Liver (tissue), 9 donors: ENCODE data around the gene SCD5. TPM values are rescaled to one million over a fixed set of nuclear protein-coding genes. Genes with fewer than 3 reads are reported as not detected.

Experiments
- DNase-seq: peaks from one replicate; pipeline ENCODE4 v3.0.0-alpha.2; 2017; ENCODE audit warnings: low spot score
- H3K27ac ChIP-seq, 2 donors: one replicate each; pipeline ENCODE4 v1.7.0; 2013; ENCODE audit warnings: inconsistent platforms in 2 of 2, low read length in 2 of 2, control low read depth in 1 of 2, low read depth in 1 of 2, mild to moderate bottlenecking in 1 of 2
- H3K27me3 ChIP-seq, 4 donors: one replicate each; pipeline versions ENCODE4 v1.6.1 to v1.7.0; 2013; ENCODE audit warnings: low read length in 3 of 4, inconsistent platforms in 1 of 4, mild to moderate bottlenecking in 1 of 4, moderate library complexity in 1 of 4; ENCODE audit not compliant: control insufficient read depth in 4 of 4, insufficient read depth in 4 of 4
- H3K36me3 ChIP-seq, 4 donors: one replicate each; pipeline versions ENCODE4 v1.6.1 to v1.7.0; 2013; ENCODE audit warnings: low read length in 3 of 4, mild to moderate bottlenecking in 3 of 4, low read depth in 1 of 4, moderate library complexity in 1 of 4; ENCODE audit not compliant: control insufficient read depth in 4 of 4, insufficient read depth in 3 of 4
- H3K4me1 ChIP-seq, 4 donors: one replicate each; pipeline versions ENCODE4 v1.6.1 to v1.7.0; 2013; ENCODE audit warnings: low read length in 3 of 4, mild to moderate bottlenecking in 3 of 4, moderate library complexity in 1 of 4; ENCODE audit not compliant: control insufficient read depth in 4 of 4, insufficient read depth in 4 of 4
- H3K4me3 ChIP-seq, 3 donors: one replicate each; pipeline versions ENCODE4 v1.6.1 to v1.7.0; 2013; ENCODE audit warnings: low read length in 3 of 3, control low read depth in 1 of 3, low read depth in 1 of 3, mild to moderate bottlenecking in 1 of 3
- H3K9ac ChIP-seq, 2 donors: one replicate each; pipeline ENCODE4 v1.7.0; 2013; ENCODE audit warnings: low read length in 2 of 2, mild to moderate bottlenecking in 2 of 2, moderate library complexity in 2 of 2, control low read depth in 1 of 2, low read depth in 1 of 2
- H3K9me3 ChIP-seq, 4 donors: one replicate each; pipeline versions ENCODE4 v1.6.1 to v1.7.0; 2013; ENCODE audit warnings: low read length in 3 of 4; ENCODE audit not compliant: control insufficient read depth in 4 of 4
- ATF3 ChIP-seq: IDR thresholded peaks from 2 replicates; pipeline ENCODE4 v1.6.1; 2016; ENCODE audit warnings: antibody characterized with exemption
- CTCF ChIP-seq: fragments of 150-350 bp; IDR thresholded peaks from 2 replicates; pipeline ENCODE4 v1.5.1; 2017; ENCODE audit warnings: improper control_type of control experiment, low read depth, low read length; ENCODE audit not compliant: missing input control
- EGR1 ChIP-seq, 2 donors: IDR thresholded peaks; 2 replicates each; pipeline ENCODE4 v1.6.1; 2016 to 2018; ENCODE audit warnings: antibody characterized with exemption in 2 of 2, low read depth in 2 of 2
- FOXA1 ChIP-seq: IDR thresholded peaks from 2 replicates; pipeline ENCODE4 v1.6.1; 2016; ENCODE audit warnings: antibody characterized with exemption
- FOXA2 ChIP-seq: IDR thresholded peaks from 2 replicates; pipeline ENCODE4 v1.6.1; 2016; ENCODE audit warnings: antibody characterized with exemption
- GABPA ChIP-seq, 2 donors: IDR thresholded peaks in 1 of 2; conservative IDR thresholded peaks in 1 of 2; 2 replicates each; pipeline ENCODE4 v1.6.1; 2016; ENCODE audit warnings: antibody characterized with exemption in 2 of 2, mild to moderate bottlenecking in 1 of 2, moderate library complexity in 1 of 2
- HNF4A ChIP-seq, 2 donors: conservative IDR thresholded peaks; 2 replicates each; pipeline ENCODE4 v1.6.1; 2016; ENCODE audit warnings: antibody characterized with exemption in 2 of 2, mild to moderate bottlenecking in 2 of 2
- HNF4G ChIP-seq: IDR thresholded peaks from 2 replicates; pipeline ENCODE4 v1.6.1; 2016; ENCODE audit warnings: antibody characterized with exemption
- JUND ChIP-seq, 2 donors: IDR thresholded peaks; 2 replicates each; pipeline ENCODE4 v1.6.1; 2016; ENCODE audit warnings: antibody characterized with exemption in 2 of 2
- MAX ChIP-seq: IDR thresholded peaks from 2 replicates; pipeline ENCODE4 v1.6.1; 2016; ENCODE audit warnings: antibody characterized with exemption
- NR2F2 ChIP-seq: IDR thresholded peaks from 2 replicates; pipeline ENCODE4 v1.6.1; 2016; ENCODE audit warnings: antibody characterized with exemption
- RAD21 ChIP-seq, 2 donors: IDR thresholded peaks; 2 replicates each; pipeline ENCODE4 v1.6.1; 2016; ENCODE audit warnings: antibody characterized with exemption in 2 of 2, mild to moderate bottlenecking in 2 of 2
- REST ChIP-seq: IDR thresholded peaks from 2 replicates; pipeline ENCODE4 v1.6.1; 2016; ENCODE audit warnings: antibody characterized with exemption, mild to moderate bottlenecking
- RXRA ChIP-seq, 2 donors: IDR thresholded peaks; 2 replicates each; pipeline ENCODE4 v1.6.1; 2017 to 2018; ENCODE audit warnings: antibody characterized with exemption in 2 of 2, mild to moderate bottlenecking in 1 of 2
- SP1 ChIP-seq: IDR thresholded peaks from 2 replicates; pipeline ENCODE4 v1.6.1; 2018; ENCODE audit warnings: antibody characterized with exemption, mild to moderate bottlenecking
- TAF1 ChIP-seq: conservative IDR thresholded peaks from 2 replicates; pipeline ENCODE4 v1.6.1; 2016; ENCODE audit warnings: antibody characterized with exemption, mild to moderate bottlenecking
- YY1 ChIP-seq: IDR thresholded peaks from 2 replicates; pipeline ENCODE4 v1.6.1; 2016; ENCODE audit warnings: antibody characterized with exemption, mild to moderate bottlenecking
- ZBTB33 ChIP-seq: IDR thresholded peaks from 2 replicates; pipeline ENCODE4 v1.6.1; 2016; ENCODE audit warnings: antibody characterized with exemption
- WGBS: extraction: QIAGEN DNeasy Blood & Tissue Kit; methylation state at CpG from one replicate; pipeline ENCODE4 v1.1.7; 2013; 5-methylcytosine and 5-hydroxymethylcytosine counted together
- polyA plus RNA-seq, 2 donors: library from polyadenylated mRNA; stranded (reverse) in 1 of 2; unstranded in 1 of 2; fragments of 200-250 nt in 1 of 2; fragments of >200 nt in 1 of 2; fragmentation: Nextera tagmentation in 1 of 2; extraction: Ambion mirVana in 1 of 2; gene quantifications; one replicate each; pipeline versions ENCODE4 v1.2.1 to v1.2.3, GENCODE V29; 2013 to 2015
- total RNA-seq, 2 donors: library from RNA; depleted of rRNA; stranded (reverse); fragments of >200 nt; gene quantifications; one replicate each; pipeline ENCODE4 v1.2.3, GENCODE V29; 2014
- donor health status: healthy.
- donor health status: healthy.
- donor health status: healthy.
- donor health status: healthy.
- donor health status: healthy.

Gene SCD5
- total and polyA plus RNA-seq, 4 donors: 0.14 to 1.9 (median 0.57) TPM

- no peak for TF ChIP-seq HNF4G
- no peak for TF ChIP-seq RAD21 (IDR thresholded peaks at IDR 0.05)
- no peak for TF ChIP-seq CTCF
- TF ChIP-seq ATF3: no peak
- no peak for TF ChIP-seq ZBTB33
- TF ChIP-seq SP1: no peak
- TF ChIP-seq NR2F2: no peak
- no peak for TF ChIP-seq RXRA (IDR thresholded peaks at IDR 0.05)
- TF ChIP-seq FOXA2: no peak
- TF ChIP-seq REST: no peak
- no peak for TF ChIP-seq JUND (IDR thresholded peaks at IDR 0.05)
- no peak for TF ChIP-seq GABPA (IDR thresholded peaks at IDR 0.05 in 1 of 2, conservative IDR thresholded peaks at IDR 0.05 in 1 of 2)
- no peak for TF ChIP-seq EGR1 (IDR thresholded peaks at IDR 0.05; ENCODE audit: low read depth in 2 of 2)
- TF ChIP-seq FOXA1: no peak
- 89% methylated on average over 4 of the region's 4 CpGs for WGBS
- Histone ChIP-seq H3K27ac (no peak overlapping the region), H3K9me3 (no peaks in the 10 kb centered on the region), H3K36me3 (no peaks in the 10 kb centered on the region), H3K4me3 (no peak overlapping the region), H3K4me1 (no peaks in the 10 kb centered on the region), H3K27me3 (no peaks in the 10 kb centered on the region), H3K9ac (no peak overlapping the region)
- no peak for DNase-seq
Observed at GRCh38 chr4:82611527-82611926, 187.1 kb downstream of the SCD5 start.

- Histone ChIP-seq H3K27me3 (no peaks in the 10 kb centered on the region), H3K9ac (no peak overlapping the region), H3K27ac (no peak overlapping the region), H3K4me1 (no peaks in the 10 kb centered on the region), H3K36me3 (no peaks in the 10 kb centered on the region), H3K4me3 (no peak overlapping the region), H3K9me3 (no peaks in the 10 kb centered on the region)
- no peak for DNase-seq
- WGBS: 82% methylated on average over 2 of the region's 2 CpGs
- TF ChIP-seq REST (no peak), NR2F2 (no peak), MAX (no peak), YY1 (no peak), CTCF (no peak), SP1 (no peak), FOXA1 (no peak), TAF1 (no peak), RXRA (IDR thresholded peaks at IDR 0.05) (no peak), FOXA2 (no peak), EGR1 (IDR thresholded peaks at IDR 0.05; ENCODE audit: low read depth in 2 of 2) (no peak), GABPA (IDR thresholded peaks at IDR 0.05 in 1 of 2, conservative IDR thresholded peaks at IDR 0.05 in 1 of 2) (no peak), RAD21 (IDR thresholded peaks at IDR 0.05) (no peak), HNF4A (conservative IDR thresholded peaks at IDR 0.05) (no peak), ATF3 (no peak)
Observed at GRCh38 chr4:82610041-82610440, 188.6 kb downstream of the SCD5 start.
